ENCODE results near the gene CROCC. TPM values are rescaled to one million over a fixed set of nuclear protein-coding genes. Genes with fewer than 3 reads are reported as not detected.
"Not testable (repeated sequence)": the region's sequence is repeated elsewhere in the genome, so short reads cannot be mapped to it uniquely, and the experiment has no call there.

The CROCC gene
- polyA plus RNA-seq, 1 donor from 2014 or later: 3.9 TPM

GRCh38 chr1:16931206-16931934 lies 9.6 kb downstream of the CROCC start:
- not testable (repeated sequence) for H3K36me3 Mint-ChIP-seq, H3K4me1 Mint-ChIP-seq, H3K27me3 Mint-ChIP-seq, H3K4me3 Mint-ChIP-seq, H3K9me3 Mint-ChIP-seq, H3K27ac Mint-ChIP-seq

GRCh38 chr1:16933945-16934344 lies 12.2 kb downstream of the CROCC start:
- not testable (repeated sequence) for H3K4me1 Mint-ChIP-seq, H3K9me3 Mint-ChIP-seq, H3K27ac Mint-ChIP-seq, H3K36me3 Mint-ChIP-seq, H3K4me3 Mint-ChIP-seq, H3K27me3 Mint-ChIP-seq

GRCh38 chr1:16936580-16936979 lies 14.8 kb downstream of the CROCC start:
- not testable (repeated sequence) for H3K9me3 Mint-ChIP-seq, H3K27ac Mint-ChIP-seq, H3K4me1 Mint-ChIP-seq, H3K27me3 Mint-ChIP-seq, H3K36me3 Mint-ChIP-seq, H3K4me3 Mint-ChIP-seq

DNA sequence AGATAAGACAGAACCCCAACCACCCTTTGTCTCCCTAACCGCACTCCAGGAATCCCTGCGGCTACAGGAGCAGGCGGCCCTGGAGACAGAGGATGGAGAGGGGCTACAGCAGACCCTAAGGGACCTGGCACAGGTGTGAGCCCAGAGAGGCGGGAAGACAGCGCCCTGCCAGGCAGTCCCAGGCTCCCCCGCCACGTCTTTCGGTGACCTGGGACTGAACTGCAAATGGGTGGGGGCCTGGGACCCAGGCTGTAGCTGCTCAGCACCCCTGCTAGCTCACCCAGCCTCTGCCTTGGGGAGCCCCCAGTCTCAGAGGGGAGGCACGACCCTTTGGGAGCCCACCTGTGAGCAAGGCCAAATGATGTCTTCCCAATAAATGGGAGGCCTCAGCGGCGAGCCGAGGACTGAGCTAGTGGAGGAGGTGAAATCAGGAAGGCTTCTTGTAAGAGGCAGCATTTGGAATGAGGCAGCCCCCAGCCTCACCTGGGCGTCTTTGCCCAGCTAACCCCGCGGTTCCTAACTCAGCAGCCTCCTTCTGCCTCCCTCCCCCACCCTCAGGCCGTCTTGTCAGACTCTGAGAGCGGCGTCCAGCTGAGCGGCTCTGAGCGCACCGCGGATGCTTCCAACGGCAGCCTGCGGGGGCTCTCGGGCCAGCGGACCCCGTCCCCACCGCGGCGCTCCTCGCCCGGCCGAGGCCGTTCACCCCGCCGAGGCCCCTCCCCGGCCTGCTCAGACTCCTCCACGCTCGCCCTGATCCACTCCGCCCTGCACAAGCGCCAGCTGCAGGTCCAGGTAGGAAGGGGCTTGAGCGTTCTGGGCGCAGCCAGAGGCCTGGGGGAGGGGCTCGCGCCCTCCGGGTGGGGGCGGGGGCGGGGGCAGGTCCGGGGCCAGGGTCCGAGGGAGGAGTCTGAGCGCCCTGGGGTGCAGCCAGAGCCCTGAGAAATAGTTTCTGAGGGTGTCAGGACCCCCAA lies 16.9 kb downstream of the CROCC start:
- peaks cover 4% of the 10 kb centered on the region for H3K36me3 Mint-ChIP-seq
- H3K27ac Mint-ChIP-seq: no peak overlapping the region
- H3K4me1 Mint-ChIP-seq: no peaks in the 10 kb centered on the region
- H3K9me3 Mint-ChIP-seq: no peaks in the 10 kb centered on the region
- no peak overlapping the region for H3K4me3 Mint-ChIP-seq
- H3K27me3 Mint-ChIP-seq: no peaks in the 10 kb centered on the region

DNA sequence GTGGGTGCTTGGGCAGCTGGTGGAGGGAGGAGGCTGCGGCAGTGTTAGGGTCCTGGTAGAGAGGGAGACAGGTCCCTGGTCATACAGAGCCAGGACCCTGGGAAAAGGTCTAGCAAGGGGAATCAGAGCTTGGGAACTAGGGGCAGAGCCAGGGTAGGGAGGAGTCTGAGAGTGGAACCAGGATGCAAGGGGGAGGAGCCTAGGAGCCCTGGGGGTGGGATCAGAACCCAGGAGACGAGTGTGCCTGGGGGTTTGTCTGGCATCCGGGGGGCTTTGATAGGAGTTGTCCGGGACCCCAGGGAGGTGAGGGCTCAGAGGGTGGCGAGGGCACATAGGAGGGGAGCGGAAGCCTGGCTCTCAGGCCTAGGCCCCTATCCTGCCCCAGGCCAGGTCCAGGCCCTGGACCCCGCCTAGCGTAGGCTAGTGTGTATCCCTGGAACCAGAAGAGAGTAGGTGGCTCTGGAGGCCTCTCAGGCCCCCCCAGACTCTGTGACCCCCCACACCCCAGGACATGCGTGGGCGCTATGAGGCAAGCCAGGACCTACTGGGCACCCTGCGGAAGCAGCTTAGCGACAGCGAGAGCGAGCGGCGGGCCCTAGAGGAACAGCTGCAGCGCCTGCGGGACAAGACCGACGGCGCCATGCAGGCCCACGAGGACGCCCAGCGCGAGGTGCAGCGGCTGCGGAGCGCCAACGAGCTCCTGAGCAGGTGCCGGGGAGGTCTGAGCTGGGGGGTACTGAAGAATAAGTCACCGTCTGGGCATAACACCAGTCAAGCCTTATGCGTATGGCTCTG lies 17.9 kb downstream of the CROCC start:
- H3K4me1 Mint-ChIP-seq, H3K4me3 Mint-ChIP-seq, H3K9me3 Mint-ChIP-seq, H3K27ac Mint-ChIP-seq, H3K27me3 Mint-ChIP-seq, H3K36me3 Mint-ChIP-seq: not testable (repeated sequence)

DNA sequence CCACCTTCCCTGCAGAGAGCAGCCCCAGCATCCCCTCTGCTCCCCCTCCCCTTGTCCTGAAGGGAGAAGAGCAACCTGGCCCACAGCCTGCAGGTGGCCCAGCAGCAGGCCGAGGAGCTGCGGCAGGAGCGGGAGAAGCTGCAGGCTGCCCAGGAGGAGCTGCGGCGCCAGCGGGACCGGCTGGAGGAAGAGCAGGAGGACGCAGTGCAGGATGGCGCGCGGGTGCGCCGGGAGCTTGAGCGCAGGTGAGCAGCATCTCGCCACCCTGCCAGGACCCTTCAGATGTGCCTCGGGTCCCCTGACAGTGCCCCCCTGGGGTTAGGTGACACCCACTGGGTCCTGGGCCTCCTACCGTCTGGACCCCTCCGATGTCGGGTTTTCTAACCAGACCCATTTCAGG lies 22.3 kb downstream of the CROCC start:
- Mint-ChIP-seq H3K36me3 (peaks cover 2% of the 10 kb centered on the region), H3K27ac (no peak overlapping the region), H3K4me3 (no peak overlapping the region), H3K9me3 (no peaks in the 10 kb centered on the region), H3K27me3 (no peaks in the 10 kb centered on the region), H3K4me1 (peaks cover 0 to 2% (median 0%) of the 10 kb centered on the region in 3 donors)

GRCh38 chr1:16945512-16945911 lies 23.8 kb downstream of the CROCC start:
- not testable (repeated sequence) for H3K4me1 Mint-ChIP-seq, H3K9me3 Mint-ChIP-seq, H3K4me3 Mint-ChIP-seq, H3K27me3 Mint-ChIP-seq, H3K36me3 Mint-ChIP-seq, H3K27ac Mint-ChIP-seq

DNA sequence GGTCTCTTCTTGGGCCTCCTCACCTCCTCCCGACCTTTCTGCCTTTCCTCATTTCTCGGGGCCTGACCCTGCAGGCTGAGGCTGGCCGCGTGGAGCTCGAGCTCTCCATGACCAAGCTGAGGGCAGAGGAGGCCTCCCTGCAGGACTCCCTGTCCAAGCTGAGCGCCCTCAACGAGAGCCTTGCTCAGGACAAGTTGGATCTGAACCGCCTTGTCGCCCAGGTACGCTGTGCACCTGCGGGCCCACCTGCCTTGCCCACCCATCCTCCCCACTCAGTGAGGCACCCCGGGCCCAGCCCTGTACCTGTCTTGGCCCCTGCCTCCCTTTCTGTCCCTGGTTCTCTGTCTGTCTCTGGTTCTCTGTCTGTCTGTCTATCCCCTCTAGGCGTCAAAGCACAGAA lies 24.5 kb downstream of the CROCC start:
- not testable (repeated sequence) for H3K4me1 Mint-ChIP-seq, H3K4me3 Mint-ChIP-seq, H3K27me3 Mint-ChIP-seq, H3K9me3 Mint-ChIP-seq, H3K36me3 Mint-ChIP-seq
- H3K27ac Mint-ChIP-seq: peak overlapping the region in 1 of 3 donors; percentile 92

- Mint-ChIP-seq H3K36me3 (peaks cover 2% of the 10 kb centered on the region), H3K27me3 (no peaks in the 10 kb centered on the region), H3K4me3 (no peak overlapping the region), H3K27ac (no peak overlapping the region), H3K9me3 (no peaks in the 10 kb centered on the region), H3K4me1 (peaks cover 0 to 6% (median 0%) of the 10 kb centered on the region in 3 donors)
These were observed 24.9 kb downstream of the CROCC start for GRCh38 chr1:16946646-16947045.

DNA sequence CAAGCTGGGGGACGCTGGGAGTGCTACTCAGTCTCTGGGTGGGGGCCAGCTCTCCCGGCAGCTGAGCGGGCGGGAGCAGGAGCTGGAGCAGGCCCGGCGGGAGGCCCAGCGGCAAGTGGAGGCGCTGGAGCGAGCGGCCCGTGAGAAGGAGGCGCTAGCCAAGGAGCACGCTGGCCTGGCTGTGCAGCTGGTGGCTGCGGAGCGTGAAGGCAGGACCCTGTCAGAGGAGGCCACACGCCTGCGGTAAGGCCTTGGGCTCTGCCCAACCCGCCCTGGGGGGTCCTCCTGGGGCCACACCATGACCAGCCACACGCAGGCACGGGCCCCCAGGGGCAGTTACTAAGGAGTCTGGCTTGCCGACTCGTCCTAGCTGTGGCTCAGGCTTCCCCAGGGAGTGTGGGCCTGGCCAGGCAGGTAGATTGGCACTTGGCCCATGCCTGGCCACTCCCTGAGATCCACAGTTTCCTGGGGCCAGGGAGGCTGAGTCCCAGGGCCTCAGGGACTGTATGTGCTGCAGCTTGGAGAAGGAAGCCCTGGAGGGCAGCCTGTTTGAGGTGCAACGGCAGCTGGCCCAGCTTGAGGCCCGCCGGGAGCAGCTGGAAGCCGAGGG lies 26.7 kb downstream of the CROCC start:
- H3K27me3 Mint-ChIP-seq, H3K4me1 Mint-ChIP-seq, H3K9me3 Mint-ChIP-seq, H3K27ac Mint-ChIP-seq, H3K36me3 Mint-ChIP-seq, H3K4me3 Mint-ChIP-seq: not testable (repeated sequence)

DNA sequence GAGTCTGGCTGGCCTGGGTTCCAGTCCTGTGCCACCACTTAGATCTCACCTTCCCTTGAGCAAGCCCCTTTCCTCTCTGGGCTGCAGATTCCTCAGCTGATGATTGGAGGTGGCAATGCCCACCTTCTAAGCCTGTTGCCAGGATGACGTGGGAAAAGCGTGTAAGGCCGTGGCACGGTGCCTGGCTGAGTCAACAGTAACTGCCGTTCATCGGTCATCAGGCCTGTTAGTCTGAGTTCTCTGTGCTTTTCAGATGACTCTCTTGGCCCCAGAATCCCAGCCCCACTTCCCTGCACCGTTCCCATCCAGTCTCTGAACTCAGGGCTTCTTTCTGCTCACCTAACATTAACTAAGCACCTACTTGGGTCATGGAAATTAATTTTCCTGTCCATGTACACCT lies 27.3 kb downstream of the CROCC start:
- not testable (repeated sequence) for H3K4me3 Mint-ChIP-seq, H3K36me3 Mint-ChIP-seq, H3K4me1 Mint-ChIP-seq, H3K9me3 Mint-ChIP-seq, H3K27ac Mint-ChIP-seq, H3K27me3 Mint-ChIP-seq

- not testable (repeated sequence) for H3K4me1 Mint-ChIP-seq, H3K9me3 Mint-ChIP-seq, H3K27ac Mint-ChIP-seq, H3K27me3 Mint-ChIP-seq, H3K36me3 Mint-ChIP-seq
- peak overlapping the region in 1 of 4 donors; percentile 87 for H3K4me3 Mint-ChIP-seq
These were observed 30.6 kb downstream of the CROCC start for GRCh38 chr1:16952376-16952775.

DNA sequence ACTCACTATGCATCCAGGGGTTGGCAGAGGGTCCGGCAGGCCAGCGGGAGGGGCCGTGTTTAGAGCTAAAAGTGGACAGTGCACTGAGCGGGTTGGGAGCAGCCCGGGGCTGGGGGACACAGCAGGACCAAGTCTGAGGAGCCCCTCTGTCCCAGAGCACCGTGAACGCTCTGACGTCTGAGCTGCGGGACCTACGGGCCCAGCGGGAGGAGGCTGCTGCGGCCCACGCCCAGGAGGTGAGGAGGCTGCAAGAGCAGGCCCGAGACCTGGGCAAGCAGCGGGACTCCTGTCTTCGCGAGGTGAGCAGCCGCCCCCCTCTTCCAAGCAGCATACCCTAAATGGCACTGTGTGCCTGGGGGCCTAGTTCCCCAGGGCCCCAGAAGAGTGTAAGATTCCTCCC lies 32.8 kb downstream of the CROCC start:
- Mint-ChIP-seq H3K27me3 (no peaks in the 10 kb centered on the region), H3K4me1 (peaks cover 0 to 3% (median 0%) of the 10 kb centered on the region in 3 donors), H3K36me3 (no peaks in the 10 kb centered on the region), H3K4me3 (no peak overlapping the region), H3K9me3 (no peaks in the 10 kb centered on the region), H3K27ac (no peak overlapping the region)

GRCh38 chr1:16955186-16955585 lies 33.5 kb downstream of the CROCC start:
- no peak overlapping the region for H3K27ac Mint-ChIP-seq
- no peaks in the 10 kb centered on the region for H3K27me3 Mint-ChIP-seq

DNA sequence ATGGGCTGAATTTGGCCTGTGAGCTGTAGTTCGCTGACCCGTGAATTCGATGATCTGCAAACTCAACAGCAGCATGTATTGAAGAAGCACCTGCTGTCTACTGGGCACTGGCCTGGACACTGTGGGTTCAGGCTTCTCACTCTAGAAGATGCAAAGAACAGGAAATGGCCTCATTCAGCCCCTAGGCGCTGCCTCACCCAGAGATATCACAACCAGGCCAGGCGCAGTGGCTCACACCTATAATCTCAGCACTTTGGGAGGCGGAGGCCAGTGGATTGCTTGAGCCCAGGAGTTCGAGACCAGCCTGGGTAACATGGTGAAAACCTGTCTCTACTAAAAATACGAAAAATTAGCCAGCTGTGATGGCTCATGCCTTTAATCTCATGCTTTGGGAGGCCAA lies 35.0 kb downstream of the CROCC start:
- Mint-ChIP-seq H3K27me3 (no peaks in the 10 kb centered on the region), H3K4me1 (peaks cover 5 to 13% (median 6%) of the 10 kb centered on the region in 3 donors), H3K4me3 (no peak overlapping the region), H3K27ac (no peak overlapping the region), H3K9me3 (no peaks in the 10 kb centered on the region), H3K36me3 (no peaks in the 10 kb centered on the region)

More at GRCh38 chr1:16955186-16955585, 33.5 kb downstream of the CROCC start:
- Mint-ChIP-seq H3K36me3 (no peaks in the 10 kb centered on the region), H3K4me3 (no peak overlapping the region), H3K4me1 (peaks cover 1 to 4% (median 4%) of the 10 kb centered on the region in 3 donors), H3K9me3 (no peaks in the 10 kb centered on the region)

Measured in IgD-negative memory B cell (primary cell).